DMS79 (cell line): ENCODE results near the gene PDZRN3.

Experiments
- DNase-seq: peaks from one replicate; lab custom pipeline; 2025; lab: John Stamatoyannopoulos, UW

The PDZRN3 gene

GRCh38 chr3:73384091-73384906 lies 240.4 kb downstream of the PDZRN3 start:
- DNase-seq: no peak

- DNase-seq: no peak
Measured at GRCh38 chr3:73383470-73384049, 241.2 kb downstream of the PDZRN3 start.

- no peak for DNase-seq
Measured at GRCh38 chr3:73381551-73381950, 243.2 kb downstream of the PDZRN3 start.

GRCh38 chr3:73380735-73381532 lies 243.8 kb downstream of the PDZRN3 start:
- no peak for DNase-seq

- DNase-seq: no peak
Measured at GRCh38 chr3:73379465-73379864, 245.3 kb downstream of the PDZRN3 start.

- no peak for DNase-seq
Measured at GRCh38 chr3:73378207-73378606, 246.5 kb downstream of the PDZRN3 start.

- DNase-seq: no peak
Measured at GRCh38 chr3:73365756-73366397, 258.9 kb downstream of the PDZRN3 start.

GRCh38 chr3:73364517-73364916 lies 260.2 kb downstream of the PDZRN3 start:
- no peak for DNase-seq

- no peak for DNase-seq
Measured at GRCh38 chr3:73363093-73363492, 261.6 kb downstream of the PDZRN3 start.

- DNase-seq: no peak
Measured at GRCh38 chr3:73361591-73361990, 263.1 kb downstream of the PDZRN3 start.

GRCh38 chr3:73353649-73354217 lies 271.0 kb downstream of the PDZRN3 start:
- no peak for DNase-seq

GRCh38 chr3:73352841-73353645 lies 271.7 kb downstream of the PDZRN3 start:
- DNase-seq: no peak

- no peak for DNase-seq
Measured at GRCh38 chr3:73351423-73352071, 273.2 kb downstream of the PDZRN3 start.

GRCh38 chr3:73350996-73351395 lies 273.7 kb downstream of the PDZRN3 start:
- no peak for DNase-seq

GRCh38 chr3:73349657-73350056 lies 275.1 kb downstream of the PDZRN3 start:
- no peak for DNase-seq

- no peak for DNase-seq
Measured at GRCh38 chr3:73342077-73342476, 282.7 kb downstream of the PDZRN3 start.

GRCh38 chr3:73341272-73341935 lies 283.3 kb downstream of the PDZRN3 start:
- no peak for DNase-seq

- DNase-seq: no peak
Measured at GRCh38 chr3:73332558-73332957, 292.2 kb downstream of the PDZRN3 start.
